Measurements from ENCODE around the gene UBE2M.

GRCh38 chr19:58553799-58554493, 4.5 kb downstream of the UBE2M start:
- TF ChIP-seq CTCF (conservative IDR thresholded peaks at IDR 0.05; ENCODE audit: low read length) (no peak), EZH2phosphoT487 (IDR thresholded peaks at IDR 0.05; ENCODE audit: borderline replicate concordance) (no peak)

Measured in Loucy (cell line).